A549 (cell line): Measurements from ENCODE around the gene TRIM29.

Source experiments
- CEBPB ChIP-seq, 2 experiments: fragments of >200 bp in 1 of 2; sonication (Bioruptor Twin) in 1 of 2; formaldehyde crosslinking in 1 of 2; IDR thresholded peaks; 2 replicates each; pipeline ENCODE4 v1.6.1; 2012 to 2016
- JUN ChIP-seq, 2 experiments: fragments of >200 bp; sonication (Bioruptor Twin); formaldehyde crosslinking; IDR thresholded peaks; 2 replicates in 1 of 2; 3 replicates in 1 of 2; pipeline ENCODE4 v1.6.1; 2016 to 2017
- KDM5A ChIP-seq: fragments of 200-600 bp; sonication (generic); IDR thresholded peaks from 2 replicates; pipeline ENCODE4 v1.6.1; 2016; ENCODE audit warnings: antibody characterized with exemption, mild to moderate bottlenecking
- MAFK ChIP-seq: fragments of 450-650 bp; IDR thresholded peaks from 2 replicates; pipeline ENCODE4 v1.6.1; 2014; ENCODE audit not compliant: partially characterized antibody
- NFE2L2 ChIP-seq: fragments of 150-350 bp; conservative IDR thresholded peaks from 2 replicates; pipeline ENCODE4 v1.6.1; 2014; ENCODE audit warnings: low read length
- POLR2A ChIP-seq: IDR thresholded peaks from 2 replicates; pipeline ENCODE4 v1.6.1; 2012; ENCODE audit warnings: mild to moderate bottlenecking, low read length
- POLR2AphosphoS2 ChIP-seq: conservative IDR thresholded peaks from 2 replicates; pipeline ENCODE4 v1.6.1; 2012; ENCODE audit warnings: low read length, improper control_type of control experiment, inconsistent platforms
- RAD21 ChIP-seq, 2 experiments: fragments of >200 bp in 1 of 2; sonication (Bioruptor Twin) in 1 of 2; formaldehyde crosslinking in 1 of 2; IDR thresholded peaks in 1 of 2; conservative IDR thresholded peaks in 1 of 2; 2 replicates in 1 of 2; 3 replicates in 1 of 2; pipeline ENCODE4 v1.6.1; 2012 to 2018; ENCODE audit warnings: inconsistent platforms in 1 of 2
- USF2 ChIP-seq: fragments of 450-650 bp; IDR thresholded peaks from 2 replicates; pipeline ENCODE4 v1.6.1; 2014; ENCODE audit warnings: antibody characterized with exemption
- ZFP36 ChIP-seq: fragments of 450-650 bp; IDR thresholded peaks from 2 replicates; pipeline ENCODE4 v1.6.1; 2014; ENCODE audit warnings: borderline replicate concordance; ENCODE audit not compliant: partially characterized antibody
- TF ChIP-seq, protein P1 (sequence below): fragments of >200 bp; sonication (Bioruptor Twin); formaldehyde crosslinking; IDR thresholded peaks from 3 replicates; pipeline ENCODE4 v1.5.1; 2016
- TF ChIP-seq, protein P2 (sequence below): IDR thresholded peaks from 2 replicates; pipeline ENCODE4 v1.6.1; 2012; ENCODE audit warnings: low read depth, borderline replicate concordance
- TF ChIP-seq, protein P3 (sequence below): fragments of 150-350 bp; IDR thresholded peaks from 2 replicates; pipeline ENCODE4 v1.6.1; 2014; ENCODE audit warnings: low read depth, mild to moderate bottlenecking, low read length

DNA sequence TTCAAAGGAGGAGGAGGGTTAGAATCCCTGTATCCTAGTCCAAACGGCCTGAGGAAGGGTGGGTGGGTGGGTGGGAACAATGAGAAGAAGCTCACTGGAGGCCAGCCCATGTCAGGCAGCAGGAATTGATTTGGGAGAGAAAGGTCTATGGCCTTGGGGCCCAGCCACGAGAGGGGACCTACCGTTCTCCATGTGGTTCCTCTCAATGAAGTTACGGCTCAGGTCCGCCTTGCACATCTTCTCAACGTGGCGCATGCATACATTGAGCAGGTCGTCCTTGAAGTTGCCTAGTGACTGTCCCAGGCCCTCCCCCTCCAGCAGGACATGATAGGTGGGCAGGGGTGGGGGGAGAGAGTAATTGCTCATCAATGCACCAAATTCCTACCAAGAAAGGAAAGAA, 12.4 kb downstream of the TRIM29 start:
- no peak for TF ChIP-seq POLR2A
- TF ChIP-seq POLR2AphosphoS2, result no peak
- TF ChIP-seq RAD21 (conservative IDR thresholded peaks at IDR 0.05 in 1 of 2, IDR thresholded peaks at IDR 0.05 in 1 of 2), result no peak
- no peak for TF ChIP-seq USF2
- no peak for TF ChIP-seq MAFK
- TF ChIP-seq, protein P1, sequence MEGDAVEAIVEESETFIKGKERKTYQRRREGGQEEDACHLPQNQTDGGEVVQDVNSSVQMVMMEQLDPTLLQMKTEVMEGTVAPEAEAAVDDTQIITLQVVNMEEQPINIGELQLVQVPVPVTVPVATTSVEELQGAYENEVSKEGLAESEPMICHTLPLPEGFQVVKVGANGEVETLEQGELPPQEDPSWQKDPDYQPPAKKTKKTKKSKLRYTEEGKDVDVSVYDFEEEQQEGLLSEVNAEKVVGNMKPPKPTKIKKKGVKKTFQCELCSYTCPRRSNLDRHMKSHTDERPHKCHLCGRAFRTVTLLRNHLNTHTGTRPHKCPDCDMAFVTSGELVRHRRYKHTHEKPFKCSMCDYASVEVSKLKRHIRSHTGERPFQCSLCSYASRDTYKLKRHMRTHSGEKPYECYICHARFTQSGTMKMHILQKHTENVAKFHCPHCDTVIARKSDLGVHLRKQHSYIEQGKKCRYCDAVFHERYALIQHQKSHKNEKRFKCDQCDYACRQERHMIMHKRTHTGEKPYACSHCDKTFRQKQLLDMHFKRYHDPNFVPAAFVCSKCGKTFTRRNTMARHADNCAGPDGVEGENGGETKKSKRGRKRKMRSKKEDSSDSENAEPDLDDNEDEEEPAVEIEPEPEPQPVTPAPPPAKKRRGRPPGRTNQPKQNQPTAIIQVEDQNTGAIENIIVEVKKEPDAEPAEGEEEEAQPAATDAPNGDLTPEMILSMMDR, result no peak
- TF ChIP-seq, protein P2, sequence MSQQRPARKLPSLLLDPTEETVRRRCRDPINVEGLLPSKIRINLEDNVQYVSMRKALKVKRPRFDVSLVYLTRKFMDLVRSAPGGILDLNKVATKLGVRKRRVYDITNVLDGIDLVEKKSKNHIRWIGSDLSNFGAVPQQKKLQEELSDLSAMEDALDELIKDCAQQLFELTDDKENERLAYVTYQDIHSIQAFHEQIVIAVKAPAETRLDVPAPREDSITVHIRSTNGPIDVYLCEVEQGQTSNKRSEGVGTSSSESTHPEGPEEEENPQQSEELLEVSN, result no peak
- TF ChIP-seq KDM5A, result no peak
- TF ChIP-seq NFE2L2, result no peak
- TF ChIP-seq JUN (IDR thresholded peaks at IDR 0.05), result no peak
- TF ChIP-seq CEBPB (IDR thresholded peaks at IDR 0.05), result no peak
- TF ChIP-seq, protein P3, sequence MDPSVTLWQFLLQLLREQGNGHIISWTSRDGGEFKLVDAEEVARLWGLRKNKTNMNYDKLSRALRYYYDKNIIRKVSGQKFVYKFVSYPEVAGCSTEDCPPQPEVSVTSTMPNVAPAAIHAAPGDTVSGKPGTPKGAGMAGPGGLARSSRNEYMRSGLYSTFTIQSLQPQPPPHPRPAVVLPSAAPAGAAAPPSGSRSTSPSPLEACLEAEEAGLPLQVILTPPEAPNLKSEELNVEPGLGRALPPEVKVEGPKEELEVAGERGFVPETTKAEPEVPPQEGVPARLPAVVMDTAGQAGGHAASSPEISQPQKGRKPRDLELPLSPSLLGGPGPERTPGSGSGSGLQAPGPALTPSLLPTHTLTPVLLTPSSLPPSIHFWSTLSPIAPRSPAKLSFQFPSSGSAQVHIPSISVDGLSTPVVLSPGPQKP, result no peak
- TF ChIP-seq ZFP36, result no peak
